ENCODE results near the gene ZDHHC18.

ZDHHC18 gene

GRCh38 chr1:26814377-26814776, 12.1 kb upstream of the ZDHHC18 start:
- Histone ChIP-seq H2BK5ac (ENCODE audit: low read length) (no peak overlapping the region), H3K4me3 (ENCODE audit: low read length in 2 of 2) (no peak overlapping the region), H2BK120ac (ENCODE audit: low read depth, low read length) (no peak overlapping the region), H2AK5ac (ENCODE audit: low read depth, low read length) (no peak overlapping the region), H3K4me1 (ENCODE audit: control insufficient read depth in 2 of 2, insufficient read depth in 1 of 2, low read depth in 1 of 2, low read length in 2 of 2) (no peaks in the 10 kb centered on the region), H3K18ac (ENCODE audit: low read length) (no peak overlapping the region), H2AFZ (ENCODE audit: low read length) (no peak overlapping the region), H3K9me3 (replicated peaks in 1 of 2; ENCODE audit: control insufficient read depth in 2 of 2, insufficient read depth in 1 of 2, low read depth in 1 of 2, low read length in 2 of 2) (peaks cover 0 to 2% of the 10 kb centered on the region in 2 donors), H3K23ac (ENCODE audit: low read depth, low read length, poor library complexity) (no peak overlapping the region), H3K79me1 (ENCODE audit: low read depth, low read length) (no peaks in the 10 kb centered on the region), H4K8ac (ENCODE audit: low read depth, low read length) (no peak overlapping the region), H3K36me3 (replicated peaks in 1 of 2; ENCODE audit: control insufficient read depth in 2 of 2, insufficient read depth in 2 of 2, low read length in 2 of 2) (no peaks in the 10 kb centered on the region), H3K9ac (ENCODE audit: low read depth, low read length, poor library complexity) (no peak overlapping the region), H4K91ac (ENCODE audit: low read depth, low read length, poor library complexity) (no peak overlapping the region), H3K27me3 (ENCODE audit: control insufficient read depth in 3 of 3, insufficient read depth in 3 of 3, low read depth in 1 of 3, low read length in 3 of 3) (no peaks in the 10 kb centered on the region), H3K4ac (ENCODE audit: low read length) (no peak overlapping the region), H3K4me2 (ENCODE audit: insufficient read depth, low read length, poor library complexity, severe bottlenecking) (no peak overlapping the region), H3K14ac (ENCODE audit: low read length) (no peak overlapping the region), H3K27ac (replicated peaks; ENCODE audit: low read length) (no peak overlapping the region), H2BK15ac (ENCODE audit: low read length) (no peak overlapping the region), H2BK12ac (ENCODE audit: low read length) (no peak overlapping the region)
- no CpG with 5 or more reads among the region's 2 CpGs for WGBS, 2 donors (ENCODE audit: extremely low coverage in 2 of 2, insufficient read length in 2 of 2, insufficient replicate concordance in 1 of 2)
- DNase-seq (ENCODE audit: low spot score) = no peak

GRCh38 chr1:26814893-26815292, 11.6 kb upstream of the ZDHHC18 start:
- Histone ChIP-seq H3K23ac (ENCODE audit: low read depth, low read length, poor library complexity) (no peak overlapping the region), H3K9ac (ENCODE audit: low read depth, low read length, poor library complexity) (no peak overlapping the region), H3K27ac (replicated peaks; ENCODE audit: low read length) (no peak overlapping the region), H2BK12ac (ENCODE audit: low read length) (no peak overlapping the region), H3K18ac (ENCODE audit: low read length) (no peak overlapping the region), H3K4me2 (ENCODE audit: insufficient read depth, low read length, poor library complexity, severe bottlenecking) (no peak overlapping the region), H4K91ac (ENCODE audit: low read depth, low read length, poor library complexity) (no peak overlapping the region), H2BK15ac (ENCODE audit: low read length) (no peak overlapping the region), H3K4me1 (ENCODE audit: control insufficient read depth in 2 of 2, insufficient read depth in 1 of 2, low read depth in 1 of 2, low read length in 2 of 2) (no peaks in the 10 kb centered on the region), H2BK120ac (ENCODE audit: low read depth, low read length) (no peak overlapping the region), H3K4ac (ENCODE audit: low read length) (no peak overlapping the region), H3K14ac (ENCODE audit: low read length) (no peak overlapping the region), H3K79me1 (ENCODE audit: low read depth, low read length) (no peaks in the 10 kb centered on the region), H4K8ac (ENCODE audit: low read depth, low read length) (no peak overlapping the region), H3K4me3 (ENCODE audit: low read length in 2 of 2) (no peak overlapping the region), H2BK5ac (ENCODE audit: low read length) (no peak overlapping the region), H3K9me3 (replicated peaks in 1 of 2; ENCODE audit: control insufficient read depth in 2 of 2, insufficient read depth in 1 of 2, low read depth in 1 of 2, low read length in 2 of 2) (peaks cover 0 to 2% of the 10 kb centered on the region in 2 donors), H2AK5ac (ENCODE audit: low read depth, low read length) (no peak overlapping the region), H3K36me3 (replicated peaks in 1 of 2; ENCODE audit: control insufficient read depth in 2 of 2, insufficient read depth in 2 of 2, low read length in 2 of 2) (no peaks in the 10 kb centered on the region), H3K27me3 (ENCODE audit: control insufficient read depth in 3 of 3, insufficient read depth in 3 of 3, low read depth in 1 of 3, low read length in 3 of 3) (no peaks in the 10 kb centered on the region), H2AFZ (ENCODE audit: low read length) (no peak overlapping the region)
- DNase-seq (ENCODE audit: low spot score) = no peak
- WGBS, 2 donors (ENCODE audit: extremely low coverage in 2 of 2, insufficient read length in 2 of 2, insufficient replicate concordance in 1 of 2) = no CpG with 5 or more reads among the region's 3 CpGs

- Histone ChIP-seq H2BK5ac (ENCODE audit: low read length) (no peak overlapping the region), H3K9me3 (replicated peaks in 1 of 2; ENCODE audit: control insufficient read depth in 2 of 2, insufficient read depth in 1 of 2, low read depth in 1 of 2, low read length in 2 of 2) (peaks cover 0 to 1% of the 10 kb centered on the region in 2 donors), H2BK15ac (ENCODE audit: low read length) (no peak overlapping the region), H4K91ac (ENCODE audit: low read depth, low read length, poor library complexity) (no peak overlapping the region), H2BK120ac (ENCODE audit: low read depth, low read length) (no peak overlapping the region), H3K4me3 (ENCODE audit: low read length in 2 of 2) (no peak overlapping the region), H3K4me1 (ENCODE audit: control insufficient read depth in 2 of 2, insufficient read depth in 1 of 2, low read depth in 1 of 2, low read length in 2 of 2) (no peaks in the 10 kb centered on the region), H2BK12ac (ENCODE audit: low read length) (no peak overlapping the region), H3K4ac (ENCODE audit: low read length) (no peak overlapping the region), H3K14ac (ENCODE audit: low read length) (no peak overlapping the region), H2AFZ (ENCODE audit: low read length) (no peak overlapping the region), H3K4me2 (ENCODE audit: insufficient read depth, low read length, poor library complexity, severe bottlenecking) (no peak overlapping the region), H3K36me3 (replicated peaks in 1 of 2; ENCODE audit: control insufficient read depth in 2 of 2, insufficient read depth in 2 of 2, low read length in 2 of 2) (no peaks in the 10 kb centered on the region), H3K23ac (ENCODE audit: low read depth, low read length, poor library complexity) (no peak overlapping the region), H3K18ac (ENCODE audit: low read length) (no peak overlapping the region), H3K79me1 (ENCODE audit: low read depth, low read length) (peaks cover 2% of the 10 kb centered on the region), H4K8ac (ENCODE audit: low read depth, low read length) (no peak overlapping the region), H3K9ac (ENCODE audit: low read depth, low read length, poor library complexity) (no peak overlapping the region), H3K27ac (replicated peaks; ENCODE audit: low read length) (no peak overlapping the region), H2AK5ac (ENCODE audit: low read depth, low read length) (no peak overlapping the region), H3K27me3 (ENCODE audit: control insufficient read depth in 3 of 3, insufficient read depth in 3 of 3, low read depth in 1 of 3, low read length in 3 of 3) (no peaks in the 10 kb centered on the region)
- no CpG with 5 or more reads among the region's 4 CpGs for WGBS, 2 donors (ENCODE audit: extremely low coverage in 2 of 2, insufficient read length in 2 of 2, insufficient replicate concordance in 1 of 2)
- no peak for DNase-seq (ENCODE audit: low spot score)
These were observed 5.7 kb upstream of the ZDHHC18 start for GRCh38 chr1:26820784-26821269.

- Histone ChIP-seq H3K27me3 (ENCODE audit: control insufficient read depth in 3 of 3, insufficient read depth in 3 of 3, low read depth in 1 of 3, low read length in 3 of 3) (no peaks in the 10 kb centered on the region), H2BK12ac (ENCODE audit: low read length) (no peak overlapping the region), H3K79me1 (ENCODE audit: low read depth, low read length) (peaks cover 8% of the 10 kb centered on the region), H3K36me3 (replicated peaks in 1 of 2; ENCODE audit: control insufficient read depth in 2 of 2, insufficient read depth in 2 of 2, low read length in 2 of 2) (no peaks in the 10 kb centered on the region), H2BK5ac (ENCODE audit: low read length) (no peak overlapping the region), H3K14ac (ENCODE audit: low read length) (no peak overlapping the region), H3K23ac (ENCODE audit: low read depth, low read length, poor library complexity) (no peak overlapping the region), H3K4me1 (ENCODE audit: control insufficient read depth in 2 of 2, insufficient read depth in 1 of 2, low read depth in 1 of 2, low read length in 2 of 2) (peaks cover 2 to 10% of the 10 kb centered on the region in 2 donors), H2BK120ac (ENCODE audit: low read depth, low read length) (no peak overlapping the region), H3K9me3 (replicated peaks in 1 of 2; ENCODE audit: control insufficient read depth in 2 of 2, insufficient read depth in 1 of 2, low read depth in 1 of 2, low read length in 2 of 2) (peaks cover 0 to 1% of the 10 kb centered on the region in 2 donors), H4K8ac (ENCODE audit: low read depth, low read length) (no peak overlapping the region), H3K4ac (ENCODE audit: low read length) (no peak overlapping the region), H3K4me3 (ENCODE audit: low read length in 2 of 2) (no peak overlapping the region), H3K27ac (replicated peaks; ENCODE audit: low read length) (no peak overlapping the region), H3K9ac (ENCODE audit: low read depth, low read length, poor library complexity) (no peak overlapping the region), H3K18ac (ENCODE audit: low read length) (no peak overlapping the region), H4K91ac (ENCODE audit: low read depth, low read length, poor library complexity) (no peak overlapping the region), H3K4me2 (ENCODE audit: insufficient read depth, low read length, poor library complexity, severe bottlenecking) (no peak overlapping the region), H2BK15ac (ENCODE audit: low read length) (no peak overlapping the region), H2AK5ac (ENCODE audit: low read depth, low read length) (no peak overlapping the region), H2AFZ (ENCODE audit: low read length) (no peak overlapping the region)
- no CpG with 5 or more reads among the region's 4 CpGs for WGBS, 2 donors (ENCODE audit: extremely low coverage in 2 of 2, insufficient read length in 2 of 2, insufficient replicate concordance in 1 of 2)
- DNase-seq (ENCODE audit: low spot score) = no peak
These were observed 3.6 kb upstream of the ZDHHC18 start for GRCh38 chr1:26822737-26823395.
